NT2/D1 (cell line): ENCODE measurements around the gene SBSN.

ENCODE experiments used
- SUZ12 ChIP-seq: IDR thresholded peaks from 2 replicates; pipeline ENCODE4 v1.6.1; 2011; ENCODE audit not compliant: insufficient read length, insufficient read depth; ENCODE audit errors: extremely low read depth
- YY1 ChIP-seq: IDR thresholded peaks from 2 replicates; pipeline ENCODE4 v1.6.1; 2011; ENCODE audit not compliant: insufficient read length, insufficient read depth
- ZNF274 ChIP-seq: IDR thresholded peaks from 2 replicates; pipeline ENCODE4 v1.6.1; 2011; ENCODE audit warnings: mild to moderate bottlenecking, low read depth, low read length

DNA sequence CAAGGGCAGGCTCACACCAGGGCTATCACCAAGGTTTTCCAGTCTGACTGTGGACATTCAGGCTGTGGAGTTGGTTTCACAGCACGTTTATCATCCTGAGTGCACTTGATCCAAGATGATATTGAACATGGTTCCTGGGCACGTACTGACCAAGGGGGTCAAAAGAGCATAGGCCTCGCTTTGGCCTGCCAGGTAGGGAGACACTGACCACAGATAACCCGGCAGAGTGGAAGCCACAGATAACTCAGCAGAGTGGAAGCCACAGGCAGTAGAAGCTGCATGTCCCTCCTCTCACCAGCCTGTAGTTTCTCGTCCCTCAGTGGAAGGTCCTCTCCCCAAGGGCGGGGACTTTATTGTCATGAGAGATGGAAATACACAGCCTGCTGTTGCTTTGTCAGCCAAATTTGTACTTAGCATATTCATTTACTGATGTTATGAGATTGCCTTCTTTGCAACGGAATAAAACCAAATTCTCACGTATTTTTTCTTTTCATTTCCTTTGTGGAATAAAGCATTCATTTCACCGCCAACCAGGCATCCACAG is 29.1 kb downstream of the SBSN start:
- TF ChIP-seq ZNF274: no peak
- no peak for TF ChIP-seq YY1
- TF ChIP-seq SUZ12: no peak
